Keratinocyte (primary cell): ENCODE data around the gene SLC31A2. TPM values are rescaled to one million over a fixed set of nuclear protein-coding genes. Genes with fewer than 3 reads are reported as not detected.

ENCODE experiments used
- DNase-seq: peaks from one replicate; pipeline ENCODE4 v3.0.0-alpha.2; 2011; ENCODE audit warnings: low read depth, missing footprints, low spot score
- FAIRE-seq: peaks from 2 replicates; lab custom pipeline; 2011; peaks lifted over from hg19 to GRCh38; lab: Jason Lieb, UNC
- H2AFZ ChIP-seq: 2 replicates; pipeline ENCODE4 v1.6.0; 2012; ENCODE audit warnings: low read length, control low read depth, inconsistent platforms; ENCODE audit not compliant: control insufficient read depth
- H3K27ac ChIP-seq: 2 replicates; pipeline ENCODE4 v1.5.1; 2011; ENCODE audit warnings: low read length; ENCODE audit not compliant: control insufficient read depth, insufficient read depth
- H3K27me3 ChIP-seq: 3 replicates; pipeline ENCODE4 v1.6.0; 2011; ENCODE audit warnings: low read length; ENCODE audit not compliant: control insufficient read depth, insufficient read depth; ENCODE audit errors: extremely low read depth
- H3K36me3 ChIP-seq, 2 experiments: 2 replicates in 1 of 2; 3 replicates in 1 of 2; pipeline ENCODE4 v1.5.1; 2011; ENCODE audit warnings: low read length in 2 of 2, mild to moderate bottlenecking in 1 of 2; ENCODE audit not compliant: control insufficient read depth in 2 of 2, insufficient read depth in 2 of 2; ENCODE audit errors: extremely low read depth in 1 of 2
- H3K4me1 ChIP-seq: 3 replicates; pipeline ENCODE4 v1.5.1; 2011; ENCODE audit warnings: low read length; ENCODE audit not compliant: control insufficient read depth, insufficient read depth; ENCODE audit errors: extremely low read depth
- H3K4me2 ChIP-seq: 3 replicates; pipeline ENCODE4 v1.6.0; 2011; ENCODE audit warnings: low read depth, low read length; ENCODE audit not compliant: control insufficient read depth, insufficient read depth; ENCODE audit errors: extremely low read depth
- H3K4me3 ChIP-seq, 3 experiments: fragments of 200-600 bp in 1 of 3; sonication (generic) in 1 of 3; 2 replicates in 2 of 3; 3 replicates in 1 of 3; pipeline ENCODE4 v1.5.1; 2011 to 2016; ENCODE audit warnings: low read length in 3 of 3, mild to moderate bottlenecking in 3 of 3, control low read depth in 2 of 3, inconsistent platforms in 1 of 3, low read depth in 1 of 3, mixed read lengths in 1 of 3, mixed run types in 1 of 3, moderate library complexity in 1 of 3; ENCODE audit not compliant: control insufficient read depth in 2 of 3, insufficient read depth in 2 of 3; ENCODE audit errors: extremely low read depth in 1 of 3
- H3K79me2 ChIP-seq: 2 replicates; pipeline ENCODE4 v1.6.0; 2012; ENCODE audit warnings: low read length; ENCODE audit not compliant: control insufficient read depth, insufficient read depth
- H3K9ac ChIP-seq: 3 replicates; pipeline ENCODE4 v1.6.0; 2011; ENCODE audit warnings: low read length; ENCODE audit not compliant: control insufficient read depth, insufficient read depth; ENCODE audit errors: extremely low read depth
- H3K9me1 ChIP-seq: 3 replicates; pipeline ENCODE4 v1.6.0; 2011; ENCODE audit warnings: low read length; ENCODE audit not compliant: control insufficient read depth, insufficient read depth; ENCODE audit errors: extremely low read depth
- H3K9me3 ChIP-seq: 2 replicates; pipeline ENCODE4 v1.5.1; 2012; ENCODE audit warnings: low read depth, low read length; ENCODE audit not compliant: control insufficient read depth
- H4K20me1 ChIP-seq: 3 replicates; pipeline ENCODE4 v1.6.0; 2011; ENCODE audit warnings: low read length; ENCODE audit not compliant: control insufficient read depth, insufficient read depth; ENCODE audit errors: extremely low read depth
- CTCF ChIP-seq, 3 experiments: IDR thresholded peaks in 1 of 3; conservative IDR thresholded peaks in 1 of 3; optimal IDR thresholded peaks in 1 of 3; 2 replicates in 2 of 3; 3 replicates in 1 of 3; pipeline versions ENCODE3 to v1.5.1; 2011; ENCODE audit warnings: low read length in 3 of 3, mild to moderate bottlenecking in 3 of 3, moderate library complexity in 2 of 3, control low read depth in 1 of 3, inconsistent platforms in 1 of 3; ENCODE audit not compliant: insufficient read depth in 2 of 3; ENCODE audit errors: extremely low read depth in 1 of 3
- EZH2 ChIP-seq: IDR thresholded peaks from one replicate; pipeline ENCODE4 v1.6.1; 2012; ENCODE audit warnings: inconsistent platforms, mild to moderate bottlenecking, low read length, moderate library complexity
- dilution Hi-C: fragments of 300-500 bp; cut with MboI; formaldehyde crosslinking; loops from one replicate; pipeline ENCODE4 v1.7.0; 2020; ENCODE audit warnings: low sequenced_read_pairs; ENCODE audit not compliant: extremely low pct_ligation_motif_present
- polyA plus RNA-seq, 5 experiments: library from polyadenylated mRNA; depleted of rRNA in 3 of 5; stranded (reverse) in 3 of 5; stranded (forward) in 1 of 5; unstranded in 1 of 5; fragments of >200 nt; gene quantifications; 1 replicate in 1 of 5; 2 replicates in 3 of 5; 3 replicates in 1 of 5; pipeline versions ENCODE4 v1.2.1 to v1.2.3, GENCODE V29; 2011 to 2012; ENCODE audit warnings: missing spikeins in 2 of 5, low read depth in 1 of 5, low replicate concordance in 1 of 5

The SLC31A2 gene
- polyA plus RNA-seq, 1 donor (not counting 4 experiments of a cell fraction or from before 2014, with no cell fraction given), result 111 TPM

- no peaks in the 10 kb centered on the region for H3K9me1 ChIP-seq
- no peaks in the 10 kb centered on the region for H4K20me1 ChIP-seq
- no peak overlapping the region for H3K9ac ChIP-seq
- DNase-seq (no peak), FAIRE-seq (no peak)
- peaks cover 3% of the 10 kb centered on the region for H3K4me1 ChIP-seq
- dilution Hi-C loops, result no loop called here
- TF ChIP-seq CTCF (optimal IDR thresholded peaks at IDR 0.05 in 1 of 3, IDR thresholded peaks at IDR 0.05 in 1 of 3, conservative IDR thresholded peaks at IDR 0.05 in 1 of 3; ENCODE audit: extremely low read depth in 1 of 3, insufficient read depth in 2 of 3, low read length in 3 of 3) (no peak), EZH2 (no peak)
- no peaks in the 10 kb centered on the region for H3K9me3 ChIP-seq
- no peak overlapping the region for H3K27ac ChIP-seq
- H2AFZ ChIP-seq, result no peak overlapping the region
- H3K4me3 ChIP-seq, result no peak overlapping the region
- H3K79me2 ChIP-seq, result no peaks in the 10 kb centered on the region
- H3K4me2 ChIP-seq, result no peak overlapping the region
- no peaks in the 10 kb centered on the region for H3K27me3 ChIP-seq
- peaks cover 27 to 59% of the 10 kb centered on the region in 2 experiments for H3K36me3 ChIP-seq
Observed at GRCh38 chr9:113177251-113177650, 26.4 kb downstream of the SLC31A2 start.

- FAIRE-seq, result no peak
- no peak overlapping the region for H3K4me2 ChIP-seq
Observed at GRCh38 chr9:113178087-113178486, 27.3 kb downstream of the SLC31A2 start.

More at GRCh38 chr9:113178087-113178486, 27.3 kb downstream of the SLC31A2 start:
- no peak overlapping the region for H2AFZ ChIP-seq
- peaks cover 31 to 51% of the 10 kb centered on the region in 2 experiments for H3K36me3 ChIP-seq
- peaks cover 3% of the 10 kb centered on the region for H3K4me1 ChIP-seq
- H3K9me1 ChIP-seq, result no peaks in the 10 kb centered on the region
- no peaks in the 10 kb centered on the region for H3K9me3 ChIP-seq
- dilution Hi-C loops, result no loop called here
- H3K9ac ChIP-seq, result no peak overlapping the region
- H3K27ac ChIP-seq, result no peak overlapping the region
- H4K20me1 ChIP-seq, result no peaks in the 10 kb centered on the region
- H3K4me3 ChIP-seq, result no peak overlapping the region
- no peaks in the 10 kb centered on the region for H3K27me3 ChIP-seq
- no peaks in the 10 kb centered on the region for H3K79me2 ChIP-seq
- DNase-seq, result no peak
- TF ChIP-seq EZH2 (no peak), CTCF (optimal IDR thresholded peaks at IDR 0.05 in 1 of 3, IDR thresholded peaks at IDR 0.05 in 1 of 3, conservative IDR thresholded peaks at IDR 0.05 in 1 of 3; ENCODE audit: extremely low read depth in 1 of 3, insufficient read depth in 2 of 3, low read length in 3 of 3) (no peak)
